ENCODE data around the gene RP2.

RP2 gene

DNA sequence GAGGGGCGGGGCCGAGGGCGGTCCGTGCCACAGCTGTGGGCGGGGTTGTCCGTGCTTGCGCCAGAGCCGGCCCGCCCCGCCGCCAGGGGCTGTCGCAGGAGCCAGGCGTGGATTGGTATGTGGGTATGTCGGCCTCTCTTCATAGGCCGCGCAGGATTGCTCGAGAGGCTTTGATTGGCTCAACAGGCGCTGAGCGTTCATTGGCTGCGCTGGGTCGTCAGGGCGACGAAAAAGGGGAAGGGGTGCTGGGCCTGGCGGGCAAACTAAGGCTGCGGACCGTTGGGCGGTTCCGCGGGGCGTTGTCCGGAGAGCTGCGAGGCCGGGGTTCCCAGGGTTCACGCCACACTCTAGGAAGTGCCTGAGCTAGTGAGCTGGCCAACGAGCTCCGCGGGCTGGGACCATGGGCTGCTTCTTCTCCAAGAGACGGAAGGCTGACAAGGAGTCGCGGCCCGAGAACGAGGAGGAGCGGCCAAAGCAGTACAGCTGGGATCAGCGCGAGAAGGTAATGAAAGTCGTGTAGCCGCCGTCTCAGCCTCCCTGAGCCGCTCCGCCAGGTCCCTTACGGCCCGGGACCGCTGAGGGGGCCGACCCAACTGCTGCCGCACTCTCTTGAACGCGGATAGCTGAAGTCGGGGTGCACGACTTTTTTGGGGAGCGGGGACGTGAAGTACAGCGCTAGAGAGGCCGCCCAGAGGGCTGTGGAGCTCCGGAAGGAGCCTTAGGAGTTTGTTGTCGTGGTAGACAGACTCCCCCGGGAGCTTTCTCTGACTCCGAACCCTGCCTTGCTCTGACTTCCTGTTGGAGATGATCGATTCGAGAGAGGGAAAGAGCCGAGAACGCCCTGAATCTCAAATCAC is at the start of gene RP2:
TSS of gene RP2 (plus strand) at position 343 of the 857 bp plus-strand sequence. CDS start at position 401, 58 bp downstream.
- DNase-seq (ENCODE audit: low read depth in 2 of 2), result peak; percentile 93 to 95
- TF ChIP-seq, protein P1, sequence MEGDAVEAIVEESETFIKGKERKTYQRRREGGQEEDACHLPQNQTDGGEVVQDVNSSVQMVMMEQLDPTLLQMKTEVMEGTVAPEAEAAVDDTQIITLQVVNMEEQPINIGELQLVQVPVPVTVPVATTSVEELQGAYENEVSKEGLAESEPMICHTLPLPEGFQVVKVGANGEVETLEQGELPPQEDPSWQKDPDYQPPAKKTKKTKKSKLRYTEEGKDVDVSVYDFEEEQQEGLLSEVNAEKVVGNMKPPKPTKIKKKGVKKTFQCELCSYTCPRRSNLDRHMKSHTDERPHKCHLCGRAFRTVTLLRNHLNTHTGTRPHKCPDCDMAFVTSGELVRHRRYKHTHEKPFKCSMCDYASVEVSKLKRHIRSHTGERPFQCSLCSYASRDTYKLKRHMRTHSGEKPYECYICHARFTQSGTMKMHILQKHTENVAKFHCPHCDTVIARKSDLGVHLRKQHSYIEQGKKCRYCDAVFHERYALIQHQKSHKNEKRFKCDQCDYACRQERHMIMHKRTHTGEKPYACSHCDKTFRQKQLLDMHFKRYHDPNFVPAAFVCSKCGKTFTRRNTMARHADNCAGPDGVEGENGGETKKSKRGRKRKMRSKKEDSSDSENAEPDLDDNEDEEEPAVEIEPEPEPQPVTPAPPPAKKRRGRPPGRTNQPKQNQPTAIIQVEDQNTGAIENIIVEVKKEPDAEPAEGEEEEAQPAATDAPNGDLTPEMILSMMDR (IDR thresholded peaks at IDR 0.05; ENCODE audit: low read depth, low read length), result no peak
- peak within 1 kb of the TSS; percentile 65 to 73 for H3K4me3 ChIP-seq (replicated peaks in 1 of 2; ENCODE audit: low read depth in 2 of 2, low read length in 2 of 2)

DNA sequence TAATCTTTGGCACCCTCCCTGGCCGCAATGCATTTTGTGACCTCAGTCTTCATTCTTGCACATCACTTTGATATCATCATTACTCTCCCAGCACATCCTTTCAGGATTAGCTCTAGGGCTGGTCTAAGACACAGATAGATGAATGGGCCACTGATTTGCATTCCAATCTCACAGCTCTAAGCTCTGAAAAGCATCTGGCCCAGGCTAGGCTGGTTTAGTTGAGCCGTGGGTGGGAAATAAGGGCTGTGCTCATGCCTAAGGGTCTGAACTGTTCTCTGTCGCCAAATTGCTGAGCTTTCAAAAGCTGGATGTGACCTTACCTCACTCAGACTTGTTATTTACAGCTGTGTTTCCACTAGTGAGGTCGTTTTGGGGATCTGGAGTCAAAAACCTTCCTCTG is 47.9 kb upstream of the RP2 start:
- TF ChIP-seq, protein P1 (IDR thresholded peaks at IDR 0.05; ENCODE audit: low read depth, low read length), result no peak
- DNase-seq (ENCODE audit: low read depth in 2 of 2), result peak; percentile 5 to 40
- no peak overlapping the region for H3K4me3 ChIP-seq (replicated peaks in 1 of 2; ENCODE audit: low read depth in 2 of 2, low read length in 2 of 2)

DNA sequence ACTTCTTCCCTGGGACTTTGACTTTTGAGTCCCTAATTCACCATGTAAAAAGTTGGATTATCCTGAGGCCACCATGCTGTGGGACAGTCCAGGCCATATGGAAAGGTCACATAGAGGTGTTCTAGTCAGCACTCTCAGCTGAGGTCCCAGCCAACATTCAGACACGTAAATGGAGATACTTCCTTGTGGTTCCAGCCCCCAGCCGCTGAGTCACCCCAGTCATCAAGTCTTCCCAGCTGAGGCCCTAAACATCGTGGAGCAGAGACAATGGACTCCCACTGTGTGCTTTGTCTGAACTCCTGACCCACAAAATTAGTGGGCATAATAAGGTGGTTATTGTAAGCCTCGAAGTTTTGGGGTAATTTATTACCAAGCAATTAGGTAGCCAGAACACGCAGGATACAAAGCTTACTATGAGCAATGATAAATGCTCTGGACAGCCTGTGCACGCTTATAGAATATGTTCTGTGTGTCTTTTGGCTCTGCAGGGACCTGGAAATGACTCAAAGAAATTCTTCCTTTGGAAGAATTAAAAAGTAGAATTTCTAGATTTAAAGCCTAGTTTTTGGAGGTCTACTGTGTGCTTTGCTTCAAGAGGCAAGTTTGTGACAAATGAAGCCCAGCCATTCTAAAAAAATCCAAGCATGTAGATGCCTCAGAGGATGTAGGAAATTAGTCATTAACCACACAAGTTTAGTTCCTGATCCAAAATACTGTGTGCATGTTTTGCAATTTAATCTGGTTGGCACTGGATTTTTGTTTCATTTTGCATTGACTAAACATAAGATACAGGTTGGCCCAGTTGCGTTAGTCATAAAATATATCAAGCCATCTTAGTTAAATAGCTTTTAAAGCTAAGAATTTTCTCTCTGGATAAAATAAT is 44.7 kb upstream of the RP2 start:
- no peak overlapping the region for H3K4me3 ChIP-seq (replicated peaks in 1 of 2; ENCODE audit: low read depth in 2 of 2, low read length in 2 of 2)
- TF ChIP-seq, protein P1 (IDR thresholded peaks at IDR 0.05; ENCODE audit: low read depth, low read length), result no peak
- DNase-seq (ENCODE audit: low read depth in 2 of 2), result peak; percentile 85 to 94

DNA sequence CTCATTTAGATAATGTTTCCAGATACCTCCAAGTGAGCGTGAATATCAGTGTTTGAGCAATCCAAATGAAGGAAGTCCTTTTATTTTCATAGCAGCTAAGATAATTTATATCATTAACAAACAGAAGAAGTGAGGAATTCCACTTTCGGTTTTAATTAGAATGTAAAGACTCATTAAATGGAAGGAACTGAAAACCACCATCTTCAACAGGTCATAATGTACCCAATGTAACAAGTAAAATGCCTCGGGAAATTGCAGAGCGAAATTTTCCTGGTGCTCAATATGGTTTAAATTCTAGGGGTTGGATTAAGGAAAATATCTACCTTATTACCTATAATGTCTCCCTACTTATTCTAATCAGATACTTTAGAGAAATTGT is 44.0 kb upstream of the RP2 start:
- TF ChIP-seq, protein P1 (IDR thresholded peaks at IDR 0.05; ENCODE audit: low read depth, low read length), result no peak
- H3K4me3 ChIP-seq (replicated peaks in 1 of 2; ENCODE audit: low read depth in 2 of 2, low read length in 2 of 2), result no peak overlapping the region
- DNase-seq (ENCODE audit: low read depth in 2 of 2), result no peak

DNA sequence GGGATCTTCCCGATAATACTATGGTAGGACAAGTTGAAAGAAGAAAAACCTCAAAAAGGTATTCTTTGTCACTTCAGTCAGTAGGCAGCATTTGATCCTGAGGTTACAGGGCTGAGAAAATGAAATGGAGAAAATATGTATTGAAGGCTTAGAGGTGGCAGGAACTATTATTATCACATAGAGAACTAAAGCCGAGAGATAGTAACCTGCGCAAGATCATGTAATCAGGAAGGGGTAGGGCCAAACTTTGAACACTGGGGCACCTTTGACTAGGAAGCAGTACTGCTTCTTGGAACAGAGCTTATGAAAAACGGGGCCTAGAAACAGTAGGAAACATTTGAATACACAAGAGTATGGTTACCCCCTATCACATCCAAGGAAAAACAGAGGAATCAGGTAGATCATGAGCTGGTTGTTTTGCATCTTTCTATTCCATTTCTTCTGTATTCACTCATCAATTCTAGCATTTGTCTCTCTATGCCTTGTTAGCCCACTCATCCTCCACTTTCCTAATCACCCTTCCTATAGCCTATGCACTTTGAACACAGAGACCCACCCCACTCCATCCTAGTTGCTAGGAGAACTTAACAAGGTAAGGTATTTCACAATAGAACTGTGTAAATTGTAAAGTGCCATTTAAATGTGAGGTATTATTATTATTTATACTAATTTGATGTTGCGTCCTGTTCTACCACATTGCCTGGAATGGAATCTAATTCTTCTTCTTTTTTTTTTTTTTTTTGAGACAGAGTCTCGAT is 43.3 kb upstream of the RP2 start:
- TF ChIP-seq, protein P1 (IDR thresholded peaks at IDR 0.05; ENCODE audit: low read depth, low read length), result no peak
- no peak for DNase-seq (ENCODE audit: low read depth in 2 of 2)
- H3K4me3 ChIP-seq (replicated peaks in 1 of 2; ENCODE audit: low read depth in 2 of 2, low read length in 2 of 2), result no peak overlapping the region

DNA sequence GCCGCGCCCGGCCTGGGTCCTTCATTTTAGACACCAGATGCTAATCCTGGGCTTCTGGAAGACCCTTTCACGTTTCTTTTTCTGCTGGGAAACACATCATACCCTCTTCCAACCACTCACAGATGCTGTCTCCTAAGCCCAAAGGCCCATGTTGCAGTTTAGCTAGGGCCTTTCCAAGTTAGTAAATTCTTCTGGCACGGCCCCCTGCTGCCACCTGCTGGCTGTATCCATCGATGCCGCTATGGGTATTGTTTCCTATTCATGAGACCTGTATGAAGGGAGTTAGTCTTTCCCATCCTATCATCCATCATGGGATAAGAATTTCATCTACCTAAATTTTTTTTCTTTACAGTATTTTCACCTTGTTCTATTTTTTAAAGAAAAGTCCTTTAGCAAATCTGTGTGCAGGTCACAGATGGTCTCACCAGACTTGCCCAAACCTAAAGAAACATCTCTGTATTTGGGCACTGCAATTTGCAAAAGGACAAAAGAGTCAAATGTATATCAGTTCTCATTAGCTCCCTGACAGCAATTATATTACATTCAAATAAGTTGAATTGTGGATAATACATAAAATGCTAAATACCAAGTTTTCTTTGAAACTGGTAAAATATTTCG is 40.2 kb upstream of the RP2 start:
- TF ChIP-seq, protein P1 (IDR thresholded peaks at IDR 0.05; ENCODE audit: low read depth, low read length), result peak; percentile 82
- DNase-seq (ENCODE audit: low read depth in 2 of 2), result peak; percentile 77 to 78
- H3K4me3 ChIP-seq (replicated peaks in 1 of 2; ENCODE audit: low read depth in 2 of 2, low read length in 2 of 2), result no peak overlapping the region
